AG09319 (cell line): Measurements from ENCODE around the gene FAM9C.
"Not testable (repeated sequence)": the region's sequence is repeated elsewhere in the genome, so short reads cannot be mapped to it uniquely, and the experiment has no call there.

ENCODE experiments used
- DNase-seq: peaks from one replicate; pipeline ENCODE4 v3.0.0-alpha.2; 2010; ENCODE audit warnings: low read depth; ENCODE audit errors: extremely low read depth
- CTCF ChIP-seq: IDR thresholded peaks from 2 replicates; pipeline ENCODE4 v1.5.1; 2011; ENCODE audit warnings: low read depth, mild to moderate bottlenecking, inconsistent platforms, low read length, moderate library complexity

FAM9C gene

GRCh38 chrX:13029637-13029886 is 14.9 kb downstream of the FAM9C start:
- no peak for DNase-seq
- no peak for TF ChIP-seq CTCF

- TF ChIP-seq CTCF: no peak
- DNase-seq: no peak
Observed at GRCh38 chrX:13028871-13029636, 15.4 kb downstream of the FAM9C start.

GRCh38 chrX:13026877-13027652 is 17.4 kb downstream of the FAM9C start:
- no peak for TF ChIP-seq CTCF
- no peak for DNase-seq

GRCh38 chrX:13024986-13025385 is 19.4 kb downstream of the FAM9C start:
- no peak for TF ChIP-seq CTCF

GRCh38 chrX:13023979-13024378 is 20.4 kb downstream of the FAM9C start:
- TF ChIP-seq CTCF: no peak
- DNase-seq: no peak

More at GRCh38 chrX:13024986-13025385, 19.4 kb downstream of the FAM9C start:
- DNase-seq: no peak

GRCh38 chrX:13023567-13023966 is 20.9 kb downstream of the FAM9C start:
- no peak for DNase-seq
- TF ChIP-seq CTCF: no peak

- DNase-seq: no peak
- no peak for TF ChIP-seq CTCF
Observed at GRCh38 chrX:13022926-13023325, 21.5 kb downstream of the FAM9C start.

- not testable (repeated sequence) for DNase-seq
Observed at GRCh38 chrX:13016731-13017130, 27.7 kb downstream of the FAM9C start.
